Endothelial cell of umbilical vein (primary cell): ENCODE measurements around the gene HECA. TPM values are rescaled to one million over a fixed set of nuclear protein-coding genes. Genes with fewer than 3 reads are reported as not detected.

Experiments used
- BruUV-seq: library from RNA; stranded (reverse); fragments of 400-500 nt; replicated peaks from 2 replicates; lab custom pipeline; 2021; lab: Mats Ljungman, UMichigan
- CTCF ChIA-PET: fragments of 300-600, 350-600 bp; sonication (Branson Sonifier 250); formaldehyde crosslinking; loops from one replicate; lab custom pipeline; 2021; ENCODE audit warnings: antibody characterized with exemption, inconsistent platforms; lab: Charles Lee
- POLR2A ChIA-PET: fragments of 300-600, 350-600 bp; sonication (Branson Sonifier 250); formaldehyde crosslinking; loops from one replicate; lab custom pipeline; 2021; ENCODE audit warnings: antibody characterized with exemption, inconsistent platforms; lab: Charles Lee
- DNase-seq: peaks from one replicate; pipeline ENCODE4 v3.0.0-alpha.2; 2011; ENCODE audit warnings: low read depth, low spot score
- FAIRE-seq: peaks from 2 replicates; lab custom pipeline; 2011; peaks lifted over from hg19 to GRCh38; lab: Jason Lieb, UNC
- H2AFZ ChIP-seq: 2 replicates; pipeline ENCODE4 v1.6.0; 2012; ENCODE audit warnings: low read depth, low read length, control low read depth, inconsistent platforms
- H3K27ac ChIP-seq: 2 replicates; pipeline ENCODE4 v1.5.1; 2011; ENCODE audit warnings: low read depth, mild to moderate bottlenecking, control low read depth, low read length, moderate library complexity; ENCODE audit not compliant: insufficient read depth
- H3K27me3 ChIP-seq, 2 experiments: 2 replicates each; pipeline versions ENCODE4 v1.6.0 to v1.6.1; 2011; ENCODE audit warnings: low read length in 2 of 2, mixed read lengths in 1 of 2; ENCODE audit not compliant: control insufficient read depth in 2 of 2, insufficient read depth in 2 of 2
- H3K36me3 ChIP-seq, 2 experiments: 2 replicates in 1 of 2; 3 replicates in 1 of 2; pipeline ENCODE4 v1.5.1; 2011; ENCODE audit warnings: low read length in 2 of 2, mild to moderate bottlenecking in 1 of 2, moderate library complexity in 1 of 2; ENCODE audit not compliant: control insufficient read depth in 2 of 2, insufficient read depth in 2 of 2; ENCODE audit errors: extremely low read depth in 1 of 2
- H3K4me1 ChIP-seq: 3 replicates; pipeline ENCODE4 v1.5.1; 2011; ENCODE audit warnings: mild to moderate bottlenecking, low read length; ENCODE audit not compliant: control insufficient read depth, insufficient read depth; ENCODE audit errors: extremely low read depth
- H3K4me2 ChIP-seq: 2 replicates; pipeline ENCODE4 v1.6.1; 2011; ENCODE audit warnings: low read length, control low read depth, mixed read lengths; ENCODE audit not compliant: insufficient read depth
- H3K4me3 ChIP-seq, 3 experiments: fragments of 200-600 bp in 1 of 3; sonication (generic), shearing (Covaris generic) in 1 of 3; replicated peaks in 1 of 3; 2 replicates each; pipeline ENCODE4 v1.5.1; 2011 to 2016; ENCODE audit warnings: control low read depth in 3 of 3, low read length in 3 of 3, mild to moderate bottlenecking in 2 of 3, inconsistent platforms in 1 of 3, low read depth in 1 of 3, moderate library complexity in 1 of 3; ENCODE audit not compliant: insufficient read depth in 1 of 3
- H3K79me2 ChIP-seq: 2 replicates; pipeline ENCODE4 v1.6.0; 2012; ENCODE audit warnings: low read length, inconsistent platforms; ENCODE audit not compliant: control insufficient read depth, insufficient read depth
- H3K9ac ChIP-seq: replicated peaks from 2 replicates; pipeline ENCODE3; 2011; ENCODE audit warnings: low read length, control low read depth; ENCODE audit not compliant: insufficient read depth; ENCODE audit errors: extremely low read depth
- H3K9me1 ChIP-seq: replicated peaks from 3 replicates; pipeline ENCODE4 v1.6.0; 2011; ENCODE audit warnings: mild to moderate bottlenecking, low read length; ENCODE audit not compliant: control insufficient read depth, insufficient read depth; ENCODE audit errors: extremely low read depth
- H3K9me3 ChIP-seq: replicated peaks from 2 replicates; pipeline ENCODE4 v1.5.1; 2012; ENCODE audit warnings: low read length, inconsistent platforms; ENCODE audit not compliant: control insufficient read depth, insufficient read depth
- H4K20me1 ChIP-seq: replicated peaks from 2 replicates; pipeline ENCODE3; 2011; ENCODE audit warnings: mild to moderate bottlenecking, low read length; ENCODE audit not compliant: control insufficient read depth, insufficient read depth; ENCODE audit errors: extremely low read depth
- EZH2 ChIP-seq: IDR thresholded peaks from 2 replicates; pipeline ENCODE4 v1.6.1; 2012; ENCODE audit warnings: borderline replicate concordance, low read depth, mild to moderate bottlenecking, moderate library complexity, low read length, inconsistent platforms; ENCODE audit not compliant: severe bottlenecking
- FOS ChIP-seq: IDR thresholded peaks from 2 replicates; pipeline ENCODE4 v1.6.1; 2011; ENCODE audit warnings: mild to moderate bottlenecking, low read length, moderate library complexity, borderline replicate concordance; ENCODE audit not compliant: insufficient read depth
- GATA2 ChIP-seq: IDR thresholded peaks from 2 replicates; pipeline ENCODE4 v1.7.0; 2011; ENCODE audit warnings: low read depth, mild to moderate bottlenecking, moderate library complexity, mixed read lengths, low read length; ENCODE audit not compliant: insufficient read length, insufficient read depth
- JUN ChIP-seq: IDR thresholded peaks from 2 replicates; pipeline ENCODE4 v1.6.1; 2011; ENCODE audit warnings: borderline replicate concordance, low read depth; ENCODE audit not compliant: insufficient read length, insufficient read depth
- MYC ChIP-seq: IDR thresholded peaks from one replicate; pipeline ENCODE4 v1.6.1; 2011; ENCODE audit warnings: mild to moderate bottlenecking, low read depth, low read length
- POLR2A ChIP-seq: IDR thresholded peaks from 2 replicates; pipeline ENCODE4 v1.6.1; 2012; ENCODE audit warnings: low read depth, mild to moderate bottlenecking, control low read depth, low read length
- POLR2AphosphoS5 ChIP-seq: IDR thresholded peaks from 2 replicates; pipeline ENCODE4 v1.6.1; 2012; ENCODE audit warnings: low read depth, mild to moderate bottlenecking, control low read depth, low read length, moderate library complexity; ENCODE audit not compliant: insufficient read depth
- dilution Hi-C: fragments of 300-500 bp; cut with MboI; formaldehyde crosslinking; loops from one replicate; pipeline ENCODE4 v1.15.0; 2019; ENCODE audit warnings: low sequenced_read_pairs; ENCODE audit not compliant: extremely low pct_ligation_motif_present
- intact Hi-C: fragments of 100-400 bp; cut with micrococcal nuclease; formaldehyde crosslinking; loops from one replicate; pipeline ENCODE4 v1.10.0; 2022
- polyA plus RNA-seq, 4 experiments: library from polyadenylated mRNA; depleted of rRNA in 3 of 4; stranded (reverse) in 3 of 4; unstranded in 1 of 4; fragments of >200 nt; gene quantifications; 2 replicates each; pipeline versions ENCODE4 v1.2.1 to v1.2.3, GENCODE V29; 2011 to 2012; ENCODE audit warnings: missing spikeins in 1 of 4
- total RNA-seq: library from RNA; stranded (reverse); gene quantifications from 2 replicates; pipeline ENCODE4 v1.2.3, GENCODE V29; 2021
- TF ChIP-seq, protein P1 (sequence below): IDR thresholded peaks from 2 replicates; pipeline ENCODE4 v1.6.1; 2011; ENCODE audit not compliant: insufficient read depth, insufficient read length
- TF ChIP-seq, protein P2 (sequence below), 2 donors: IDR thresholded peaks; 1 replicate in 1 of 2; 2 replicates in 1 of 2; pipeline ENCODE4 v1.5.1; 2011; ENCODE audit warnings: low read length in 2 of 2, mild to moderate bottlenecking in 2 of 2, moderate library complexity in 2 of 2, control low read depth in 1 of 2, inconsistent platforms in 1 of 2, low read depth in 1 of 2; ENCODE audit not compliant: insufficient read depth in 1 of 2; ENCODE audit errors: extremely low read depth in 1 of 2

Gene HECA
- total and polyA plus RNA-seq, 2 donors (not counting 3 experiments of a cell fraction or from before 2014, with no cell fraction given), result 5.8 to 16.7 TPM

DNA sequence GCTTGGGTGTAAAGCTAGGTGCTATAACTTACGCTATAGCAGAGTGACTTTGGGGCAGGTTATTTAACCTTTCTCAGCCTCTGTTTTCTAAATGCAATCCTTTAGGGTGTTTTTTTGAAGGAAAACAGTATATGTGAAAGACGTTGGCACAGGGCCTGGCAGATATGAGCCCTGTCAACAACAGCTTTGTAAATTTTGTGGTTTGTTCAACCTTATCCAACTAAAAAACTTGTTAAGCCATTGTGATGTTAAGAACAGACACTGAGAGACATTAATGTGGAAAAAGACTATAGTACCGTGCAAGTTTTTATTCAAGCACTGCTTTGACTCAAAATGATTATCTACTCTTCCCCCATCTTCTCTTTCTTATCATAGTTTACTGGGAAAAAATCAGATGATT lies 8.2 kb downstream of the HECA start:
- no peaks in the 10 kb centered on the region for H3K36me3 ChIP-seq
- H3K4me2 ChIP-seq, result no peak overlapping the region
- no TSS peak for BruUV-seq
- H3K4me3 ChIP-seq, result no peak overlapping the region
- no peaks in the 10 kb centered on the region for H3K9me1 ChIP-seq
- no peak overlapping the region for H2AFZ ChIP-seq
- FAIRE-seq (no peak), DNase-seq (no peak)
- TF ChIP-seq POLR2A, result no peak
- no peak for TF ChIP-seq GATA2
- no peak for TF ChIP-seq EZH2
- no peak for TF ChIP-seq POLR2AphosphoS5
- TF ChIP-seq, protein P1, sequence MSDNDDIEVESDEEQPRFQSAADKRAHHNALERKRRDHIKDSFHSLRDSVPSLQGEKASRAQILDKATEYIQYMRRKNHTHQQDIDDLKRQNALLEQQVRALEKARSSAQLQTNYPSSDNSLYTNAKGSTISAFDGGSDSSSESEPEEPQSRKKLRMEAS, result no peak
- no peak for TF ChIP-seq FOS
- TF ChIP-seq JUN, result no peak
- TF ChIP-seq, protein P2, sequence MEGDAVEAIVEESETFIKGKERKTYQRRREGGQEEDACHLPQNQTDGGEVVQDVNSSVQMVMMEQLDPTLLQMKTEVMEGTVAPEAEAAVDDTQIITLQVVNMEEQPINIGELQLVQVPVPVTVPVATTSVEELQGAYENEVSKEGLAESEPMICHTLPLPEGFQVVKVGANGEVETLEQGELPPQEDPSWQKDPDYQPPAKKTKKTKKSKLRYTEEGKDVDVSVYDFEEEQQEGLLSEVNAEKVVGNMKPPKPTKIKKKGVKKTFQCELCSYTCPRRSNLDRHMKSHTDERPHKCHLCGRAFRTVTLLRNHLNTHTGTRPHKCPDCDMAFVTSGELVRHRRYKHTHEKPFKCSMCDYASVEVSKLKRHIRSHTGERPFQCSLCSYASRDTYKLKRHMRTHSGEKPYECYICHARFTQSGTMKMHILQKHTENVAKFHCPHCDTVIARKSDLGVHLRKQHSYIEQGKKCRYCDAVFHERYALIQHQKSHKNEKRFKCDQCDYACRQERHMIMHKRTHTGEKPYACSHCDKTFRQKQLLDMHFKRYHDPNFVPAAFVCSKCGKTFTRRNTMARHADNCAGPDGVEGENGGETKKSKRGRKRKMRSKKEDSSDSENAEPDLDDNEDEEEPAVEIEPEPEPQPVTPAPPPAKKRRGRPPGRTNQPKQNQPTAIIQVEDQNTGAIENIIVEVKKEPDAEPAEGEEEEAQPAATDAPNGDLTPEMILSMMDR (IDR thresholded peaks at IDR 0.05; ENCODE audit: extremely low read depth in 1 of 2, insufficient read depth in 1 of 2, low read depth in 1 of 2, low read length in 2 of 2), result no peak
- TF ChIP-seq MYC, result no peak
- H3K9ac ChIP-seq, result no peak overlapping the region
- intact Hi-C loops (no loop called here), dilution Hi-C loops (no loop called here)
- H3K79me2 ChIP-seq, result peaks cover 29% of the 10 kb centered on the region
- ChIA-PET CTCF (interaction anchor here (1.0 kb wide), 1 partner anchor 20 kb away, joined by 3 read pairs; no protein-coding TSS in a partner anchor), POLR2A (no interaction called here)
- H3K27me3 ChIP-seq, result no peaks in the 10 kb centered on the region
- H3K27ac ChIP-seq, result no peak overlapping the region
- H3K4me1 ChIP-seq, result peaks cover 6% of the 10 kb centered on the region
- no peaks in the 10 kb centered on the region for H3K9me3 ChIP-seq
- no peaks in the 10 kb centered on the region for H4K20me1 ChIP-seq
